Parathyroid adenoma (tissue), 2 donors: Measurements from ENCODE around the gene TRIM26.
"Not testable (repeated sequence)": the region's sequence is repeated elsewhere in the genome, so short reads cannot be mapped to it uniquely, and the experiment has no call there.

Source experiments
- H2AFZ ChIP-seq: fragments of 300-600 bp; sonication (generic); one replicate; pipeline ENCODE4 v1.7.0; 2017; ENCODE audit warnings: antibody characterized with exemption, mild to moderate bottlenecking
- H3K27ac ChIP-seq: fragments of 300-600 bp; sonication (generic); one replicate; pipeline ENCODE4 v1.7.0; 2017
- H3K27me3 ChIP-seq: fragments of 300-600 bp; sonication (generic); one replicate; pipeline ENCODE4 v1.7.0; 2017; ENCODE audit warnings: low read length; ENCODE audit not compliant: control insufficient read depth, insufficient read depth
- H3K36me3 ChIP-seq: fragments of 300-600 bp; sonication (generic); one replicate; pipeline ENCODE4 v1.7.0; 2017; ENCODE audit warnings: low read length; ENCODE audit not compliant: control insufficient read depth, insufficient read depth
- H3K4me1 ChIP-seq: fragments of 300-600 bp; sonication (generic); one replicate; pipeline ENCODE4 v1.7.0; 2017; ENCODE audit warnings: control low read depth
- H3K4me2 ChIP-seq: fragments of 300-600 bp; sonication (generic); one replicate; pipeline ENCODE4 v1.7.0; 2017; ENCODE audit warnings: low read length
- H3K4me3 ChIP-seq: fragments of 300-600 bp; sonication (generic); one replicate; pipeline ENCODE4 v1.7.0; 2017; ENCODE audit warnings: low read depth, low read length
- H3K79me2 ChIP-seq: fragments of 300-600 bp; sonication (generic); one replicate; pipeline ENCODE4 v1.7.0; 2017; ENCODE audit warnings: control low read depth
- H3K9ac ChIP-seq: fragments of 300-600 bp; sonication (generic); one replicate; pipeline ENCODE4 v1.7.0; 2017; ENCODE audit warnings: mild to moderate bottlenecking
- H3K9me3 ChIP-seq: fragments of 300-600 bp; sonication (generic); one replicate; pipeline ENCODE4 v1.7.0; 2017; ENCODE audit warnings: low read length; ENCODE audit not compliant: control insufficient read depth
- TF ChIP-seq, protein P1 (sequence below): fragments of 300-600 bp; sonication (generic); IDR thresholded peaks from one replicate; pipeline ENCODE4 v1.7.0; 2017; ENCODE audit warnings: antibody characterized with exemption, mild to moderate bottlenecking
- donor health status: primary hyperparathyroidism.

The TRIM26 gene

DNA sequence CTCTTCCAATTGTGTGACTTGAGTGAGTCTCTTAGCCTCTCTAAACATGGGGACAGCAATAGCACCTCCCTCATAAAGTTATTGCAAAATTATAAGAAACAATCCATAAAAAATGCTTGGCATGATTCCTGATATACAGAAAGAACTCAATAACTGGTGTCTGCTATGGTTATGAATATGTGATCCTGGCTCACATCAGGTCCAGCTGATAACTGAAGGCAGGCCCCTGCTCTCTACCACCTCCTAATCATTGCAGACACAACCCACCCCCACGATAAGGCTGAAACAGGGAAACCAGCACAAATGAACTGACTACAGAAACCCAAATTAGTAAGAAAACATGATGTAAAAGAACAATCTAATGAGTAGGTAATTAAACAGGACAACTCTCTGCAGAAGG, 44.5 kb downstream of the TRIM26 start:
- TF ChIP-seq, protein P1, sequence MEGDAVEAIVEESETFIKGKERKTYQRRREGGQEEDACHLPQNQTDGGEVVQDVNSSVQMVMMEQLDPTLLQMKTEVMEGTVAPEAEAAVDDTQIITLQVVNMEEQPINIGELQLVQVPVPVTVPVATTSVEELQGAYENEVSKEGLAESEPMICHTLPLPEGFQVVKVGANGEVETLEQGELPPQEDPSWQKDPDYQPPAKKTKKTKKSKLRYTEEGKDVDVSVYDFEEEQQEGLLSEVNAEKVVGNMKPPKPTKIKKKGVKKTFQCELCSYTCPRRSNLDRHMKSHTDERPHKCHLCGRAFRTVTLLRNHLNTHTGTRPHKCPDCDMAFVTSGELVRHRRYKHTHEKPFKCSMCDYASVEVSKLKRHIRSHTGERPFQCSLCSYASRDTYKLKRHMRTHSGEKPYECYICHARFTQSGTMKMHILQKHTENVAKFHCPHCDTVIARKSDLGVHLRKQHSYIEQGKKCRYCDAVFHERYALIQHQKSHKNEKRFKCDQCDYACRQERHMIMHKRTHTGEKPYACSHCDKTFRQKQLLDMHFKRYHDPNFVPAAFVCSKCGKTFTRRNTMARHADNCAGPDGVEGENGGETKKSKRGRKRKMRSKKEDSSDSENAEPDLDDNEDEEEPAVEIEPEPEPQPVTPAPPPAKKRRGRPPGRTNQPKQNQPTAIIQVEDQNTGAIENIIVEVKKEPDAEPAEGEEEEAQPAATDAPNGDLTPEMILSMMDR, result no peak

DNA sequence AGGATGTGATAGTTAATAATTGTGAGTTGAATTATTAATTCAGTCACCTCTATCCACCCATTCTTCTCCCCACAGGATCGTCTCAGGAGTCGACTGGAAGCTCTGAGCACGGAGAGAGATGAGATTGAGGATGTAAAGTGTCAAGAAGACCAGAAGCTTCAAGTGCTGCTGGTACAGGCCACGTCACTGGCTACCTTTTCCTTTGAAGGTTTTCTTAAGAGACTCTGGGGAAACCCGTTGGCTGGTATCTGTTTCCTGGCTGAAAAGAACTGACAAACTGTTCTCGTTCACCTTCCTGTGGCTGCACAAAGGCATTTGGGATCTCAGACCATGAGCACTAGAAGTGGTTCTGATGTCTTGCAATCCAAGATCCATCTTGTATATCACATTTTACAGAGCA, 46.1 kb downstream of the TRIM26 start:
- H3K4me3 ChIP-seq, result no peak overlapping the region
- H3K4me1 ChIP-seq, result no peaks in the 10 kb centered on the region
- no peaks in the 10 kb centered on the region for H3K9me3 ChIP-seq
- no peaks in the 10 kb centered on the region for H3K27me3 ChIP-seq
- H2AFZ ChIP-seq, result no peak overlapping the region
- H3K36me3 ChIP-seq, result no peaks in the 10 kb centered on the region
- H3K9ac ChIP-seq, result no peak overlapping the region
- H3K4me2 ChIP-seq, result no peak overlapping the region
- H3K27ac ChIP-seq, result no peak overlapping the region
- TF ChIP-seq, protein P1, result no peak
- H3K79me2 ChIP-seq, result no peaks in the 10 kb centered on the region

More for the DNA sequence above, 44.5 kb downstream of the TRIM26 start:
- Histone ChIP-seq H3K27me3 (no peaks in the 10 kb centered on the region), H3K79me2 (no peaks in the 10 kb centered on the region), H3K4me2 (no peak overlapping the region), H3K9me3 (no peaks in the 10 kb centered on the region), H3K9ac (no peak overlapping the region), H2AFZ (no peak overlapping the region), H3K27ac (no peak overlapping the region), H3K4me1 (no peaks in the 10 kb centered on the region), H3K36me3 (no peaks in the 10 kb centered on the region), H3K4me3 (no peak overlapping the region)

DNA sequence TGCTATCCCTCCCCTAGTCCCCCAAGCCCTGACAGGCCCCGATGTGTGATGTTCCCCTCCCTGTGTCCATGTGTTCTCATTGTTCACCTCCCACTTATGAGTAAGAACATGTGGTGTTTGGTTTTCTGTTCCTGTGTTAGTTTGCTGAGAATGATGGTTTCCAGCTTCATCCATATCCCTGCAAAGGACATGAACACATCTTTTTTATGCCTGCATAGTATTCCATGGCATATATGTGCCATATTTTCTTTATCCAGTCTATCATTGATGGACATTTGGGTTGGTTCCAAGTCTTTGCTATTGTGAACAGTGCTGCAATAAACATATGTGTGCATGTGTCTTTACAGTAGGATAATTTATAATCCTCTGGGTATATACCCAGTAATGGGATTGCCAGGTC, 48.0 kb downstream of the TRIM26 start:
- not testable (repeated sequence) for H3K79me2 ChIP-seq, H3K27ac ChIP-seq, H2AFZ ChIP-seq, H3K27me3 ChIP-seq, H3K4me1 ChIP-seq, H3K9ac ChIP-seq, H3K9me3 ChIP-seq, H3K36me3 ChIP-seq, H3K4me3 ChIP-seq, H3K4me2 ChIP-seq

DNA sequence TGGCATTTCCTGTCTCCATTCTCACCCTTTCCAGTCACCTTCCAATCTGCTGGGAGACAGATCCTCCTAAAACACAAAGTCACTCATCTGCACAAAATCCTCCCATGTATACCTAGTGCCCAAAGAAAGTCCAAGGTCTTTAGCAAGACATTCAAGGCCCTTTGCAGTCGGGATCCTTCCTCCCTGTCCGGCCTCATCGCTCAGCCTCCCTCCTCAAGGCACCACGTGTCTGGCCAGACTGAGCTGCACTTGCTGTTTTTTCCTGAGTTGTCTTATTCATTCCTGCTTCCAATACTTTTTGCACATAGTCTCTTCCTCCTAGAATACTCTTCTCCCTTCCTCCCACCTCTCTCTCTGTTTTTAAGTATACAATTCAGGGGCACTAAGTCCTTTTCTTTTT, 48.5 kb downstream of the TRIM26 start:
- Histone ChIP-seq H3K9me3 (no peaks in the 10 kb centered on the region), H3K27ac (no peak overlapping the region), H3K27me3 (no peaks in the 10 kb centered on the region), H3K4me3 (no peak overlapping the region), H3K9ac (no peak overlapping the region), H3K4me1 (no peaks in the 10 kb centered on the region), H3K79me2 (no peaks in the 10 kb centered on the region), H3K36me3 (no peaks in the 10 kb centered on the region), H2AFZ (no peak overlapping the region), H3K4me2 (no peak overlapping the region)
- TF ChIP-seq, protein P1, result no peak

DNA sequence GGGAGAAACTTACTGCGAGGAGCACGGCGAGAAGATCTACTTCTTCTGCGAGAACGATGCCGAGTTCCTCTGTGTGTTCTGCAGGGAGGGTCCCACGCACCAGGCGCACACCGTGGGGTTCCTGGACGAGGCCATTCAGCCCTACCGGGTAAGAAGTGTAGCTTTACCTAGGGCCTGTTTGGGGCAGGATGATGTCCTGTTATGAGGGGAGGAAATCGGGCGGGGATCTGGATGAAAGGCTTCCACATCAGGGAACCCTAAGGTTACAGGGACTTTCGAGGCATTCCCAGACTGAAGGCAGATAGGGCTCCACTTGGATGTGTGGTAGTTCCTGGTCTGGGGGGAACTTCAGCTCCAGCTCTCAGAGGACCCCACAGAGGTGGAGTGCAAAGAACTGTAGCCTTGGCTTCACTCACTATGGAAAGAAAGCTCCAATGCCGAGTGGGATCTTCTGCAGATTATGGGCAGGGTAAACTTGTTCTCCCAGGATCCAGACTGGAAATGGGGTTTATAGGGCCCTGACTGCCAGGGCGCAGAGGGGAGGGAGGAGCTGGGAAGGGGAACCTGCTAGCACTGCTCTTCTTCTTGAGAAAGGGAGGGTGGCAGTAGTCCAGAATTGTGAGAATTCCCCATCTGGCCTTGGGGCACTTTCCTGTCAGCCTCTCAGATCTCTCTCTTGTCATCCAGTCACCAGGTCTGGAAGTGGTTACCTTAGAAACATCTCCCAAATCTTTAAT, 49.1 kb downstream of the TRIM26 start:
- Histone ChIP-seq H3K4me3 (no peak overlapping the region), H3K9ac (no peak overlapping the region), H3K27ac (no peak overlapping the region), H3K4me1 (no peaks in the 10 kb centered on the region), H3K9me3 (no peaks in the 10 kb centered on the region), H2AFZ (no peak overlapping the region), H3K27me3 (no peaks in the 10 kb centered on the region), H3K79me2 (no peaks in the 10 kb centered on the region), H3K4me2 (no peak overlapping the region), H3K36me3 (no peaks in the 10 kb centered on the region)
- TF ChIP-seq, protein P1, result no peak
